ENCODE measurements around the gene RPA3. TPM values are rescaled to one million over a fixed set of nuclear protein-coding genes. Genes with fewer than 3 reads are reported as not detected.

RPA3 gene
- polyA plus RNA-seq, 1 experiment = 22.9 TPM

- CTCF ChIA-PET = interaction anchor here (1.5 kb wide), 1 partner anchor 54 kb away, joined by 3 read pairs; no protein-coding TSS in a partner anchor
- DNase-seq (ENCODE audit: low read depth, low spot score) = no peak
- TF ChIP-seq CTCF (IDR thresholded peaks at IDR 0.05; ENCODE audit: low read depth, low read length) = no peak
- no peaks in the 10 kb centered on the region for H3K9me3 ChIP-seq (ENCODE audit: control insufficient read depth, insufficient read depth, low read length)
- no peak overlapping the region for H3K27ac ChIP-seq (ENCODE audit: low read depth, low read length)
- POLR2A ChIA-PET = no interaction called here
- no peak overlapping the region for H3K4me3 ChIP-seq (ENCODE audit: low read depth, low read length)
- H3K27me3 ChIP-seq (ENCODE audit: control insufficient read depth, insufficient read depth, low read length) = no peaks in the 10 kb centered on the region
Observed at GRCh38 chr7:7628476-7628875, 89.9 kb downstream of the RPA3 start.

- no peak overlapping the region for H3K27ac ChIP-seq (ENCODE audit: low read depth, low read length)
- no peak for TF ChIP-seq CTCF (IDR thresholded peaks at IDR 0.05; ENCODE audit: low read depth, low read length)
- CTCF ChIA-PET = interaction anchor here (0.7 kb wide), 1 partner anchor 569 kb away, joined by 3 read pairs; no protein-coding TSS in a partner anchor
- POLR2A ChIA-PET = no interaction called here
- H3K27me3 ChIP-seq (ENCODE audit: control insufficient read depth, insufficient read depth, low read length) = no peaks in the 10 kb centered on the region
- H3K9me3 ChIP-seq (ENCODE audit: control insufficient read depth, insufficient read depth, low read length) = no peaks in the 10 kb centered on the region
- no peak for DNase-seq (ENCODE audit: low read depth, low spot score)
- H3K4me3 ChIP-seq (ENCODE audit: low read depth, low read length) = no peak overlapping the region
Observed at GRCh38 chr7:7620644-7621210, 97.7 kb downstream of the RPA3 start.

GRCh38 chr7:7620236-7620635 is 98.2 kb downstream of the RPA3 start:
- no peaks in the 10 kb centered on the region for H3K27me3 ChIP-seq (ENCODE audit: control insufficient read depth, insufficient read depth, low read length)
- no peak overlapping the region for H3K4me3 ChIP-seq (ENCODE audit: low read depth, low read length)
- TF ChIP-seq CTCF (IDR thresholded peaks at IDR 0.05; ENCODE audit: low read depth, low read length) = no peak
- no peaks in the 10 kb centered on the region for H3K9me3 ChIP-seq (ENCODE audit: control insufficient read depth, insufficient read depth, low read length)
- DNase-seq (ENCODE audit: low read depth, low spot score) = no peak
- no peak overlapping the region for H3K27ac ChIP-seq (ENCODE audit: low read depth, low read length)
- ChIA-PET POLR2A (no interaction called here), CTCF (no interaction called here)

GRCh38 chr7:7618410-7618809 is 100.0 kb downstream of the RPA3 start:
- TF ChIP-seq CTCF (IDR thresholded peaks at IDR 0.05; ENCODE audit: low read depth, low read length) = no peak
- Histone ChIP-seq H3K4me3 (ENCODE audit: low read depth, low read length) (no peak overlapping the region), H3K27ac (ENCODE audit: low read depth, low read length) (no peak overlapping the region), H3K9me3 (ENCODE audit: control insufficient read depth, insufficient read depth, low read length) (no peaks in the 10 kb centered on the region), H3K27me3 (ENCODE audit: control insufficient read depth, insufficient read depth, low read length) (no peaks in the 10 kb centered on the region)
- ChIA-PET POLR2A (no interaction called here), CTCF (no interaction called here)
- DNase-seq (ENCODE audit: low read depth, low spot score) = no peak

- ChIA-PET POLR2A (no interaction called here), CTCF (interaction anchor here (0.6 kb wide), 1 partner anchor 514 kb away, joined by 5 read pairs; no protein-coding TSS in a partner anchor)
- no peak for DNase-seq (ENCODE audit: low read depth, low spot score)
- TF ChIP-seq CTCF (IDR thresholded peaks at IDR 0.05; ENCODE audit: low read depth, low read length) = no peak
- H3K27ac ChIP-seq (ENCODE audit: low read depth, low read length) = no peak overlapping the region
- no peak overlapping the region for H3K4me3 ChIP-seq (ENCODE audit: low read depth, low read length)
- no peaks in the 10 kb centered on the region for H3K9me3 ChIP-seq (ENCODE audit: control insufficient read depth, insufficient read depth, low read length)
- H3K27me3 ChIP-seq (ENCODE audit: control insufficient read depth, insufficient read depth, low read length) = no peaks in the 10 kb centered on the region
Observed at GRCh38 chr7:7617550-7617949, 100.9 kb downstream of the RPA3 start.
